ENCODE data around the gene TMPRSS11A.
A peak's percentile ranks its signal among the peaks of the same experiment; 100 is the strongest.

Gene TMPRSS11A

GRCh38 chr4:67911638-67912037, 51.7 kb downstream of the TMPRSS11A start:
- DNase-seq (ENCODE audit: low read depth) = no peak

GRCh38 chr4:67911141-67911540, 52.2 kb downstream of the TMPRSS11A start:
- no peak for DNase-seq (ENCODE audit: low read depth)

GRCh38 chr4:67910585-67910905, 52.7 kb downstream of the TMPRSS11A start:
- DNase-seq (ENCODE audit: low read depth) = no peak

GRCh38 chr4:67909905-67910584, 53.2 kb downstream of the TMPRSS11A start:
- DNase-seq (ENCODE audit: low read depth) = peak; percentile 71

GRCh38 chr4:67907650-67908049, 55.6 kb downstream of the TMPRSS11A start:
- no peak for DNase-seq (ENCODE audit: low read depth)

- DNase-seq (ENCODE audit: low read depth) = no peak
These were observed 64.2 kb downstream of the TMPRSS11A start for GRCh38 chr4:67899096-67899495.

GRCh38 chr4:67897686-67898085, 65.6 kb downstream of the TMPRSS11A start:
- DNase-seq (ENCODE audit: low read depth) = no peak

GRCh38 chr4:67896421-67897065, 66.8 kb downstream of the TMPRSS11A start:
- no peak for DNase-seq (ENCODE audit: low read depth)

GRCh38 chr4:67894659-67895058, 68.6 kb downstream of the TMPRSS11A start:
- no peak for DNase-seq (ENCODE audit: low read depth)

- DNase-seq (ENCODE audit: low read depth) = no peak
These were observed 70.4 kb downstream of the TMPRSS11A start for GRCh38 chr4:67892905-67893304.

GRCh38 chr4:67892253-67892652, 71.0 kb downstream of the TMPRSS11A start:
- no peak for DNase-seq (ENCODE audit: low read depth)

- no peak for DNase-seq (ENCODE audit: low read depth)
These were observed 71.6 kb downstream of the TMPRSS11A start for GRCh38 chr4:67891645-67892044.

GRCh38 chr4:67886281-67886680, 77.0 kb downstream of the TMPRSS11A start:
- DNase-seq (ENCODE audit: low read depth) = peak; percentile 14

GRCh38 chr4:67885762-67886161, 77.5 kb downstream of the TMPRSS11A start:
- DNase-seq (ENCODE audit: low read depth) = peak; percentile 76

- DNase-seq (ENCODE audit: low read depth) = no peak
These were observed 78.6 kb downstream of the TMPRSS11A start for GRCh38 chr4:67884701-67885100.

GRCh38 chr4:67883902-67884301, 79.4 kb downstream of the TMPRSS11A start, which contains the start of gene TMPRSS11D:
TSS of gene TMPRSS11D (minus strand) at chr4:67884002. CDS start at chr4:67883933, 69 bp downstream.
- no peak for DNase-seq (ENCODE audit: low read depth)

GRCh38 chr4:67883458-67883857, 79.8 kb downstream of the TMPRSS11A start:
- peak; percentile 18 for DNase-seq (ENCODE audit: low read depth)

GRCh38 chr4:67880866-67881610, 82.3 kb downstream of the TMPRSS11A start:
- DNase-seq (ENCODE audit: low read depth) = no peak

- DNase-seq (ENCODE audit: low read depth) = peak; percentile 78
These were observed 83.8 kb downstream of the TMPRSS11A start for GRCh38 chr4:67879486-67879885.

- DNase-seq (ENCODE audit: low read depth) = no peak
These were observed 86.2 kb downstream of the TMPRSS11A start for GRCh38 chr4:67877086-67877485.

GRCh38 chr4:67874986-67875385, 88.3 kb downstream of the TMPRSS11A start:
- DNase-seq (ENCODE audit: low read depth) = peak; percentile 88

- DNase-seq (ENCODE audit: low read depth) = peak; percentile 17
These were observed 90.2 kb downstream of the TMPRSS11A start for GRCh38 chr4:67873116-67873515.

GRCh38 chr4:67871867-67872266, 91.4 kb downstream of the TMPRSS11A start:
- DNase-seq (ENCODE audit: low read depth) = peak; percentile 51
